NB4 (cell line): Measurements from ENCODE around the gene C14orf119.

Source experiments
- DNase-seq: peaks from one replicate; pipeline ENCODE4 v3.0.0; 2010; ENCODE audit warnings: low read depth
- H3K4me3 ChIP-seq: one replicate; pipeline ENCODE4 v1.5.1; 2011; ENCODE audit warnings: mild to moderate bottlenecking, low read depth, low read length, moderate library complexity
- CTCF ChIP-seq: IDR thresholded peaks from one replicate; pipeline ENCODE4 v1.5.1; 2012; ENCODE audit warnings: low read depth, low read length
- MAX ChIP-seq: IDR thresholded peaks from 2 replicates; pipeline ENCODE4 v1.6.1; 2011; ENCODE audit warnings: low read depth, low read length
- MYC ChIP-seq: IDR thresholded peaks from 2 replicates; pipeline ENCODE4 v1.6.1; 2011; ENCODE audit warnings: low read depth, low read length
- POLR2A ChIP-seq: IDR thresholded peaks from 2 replicates; pipeline ENCODE4 v1.6.1; 2011; ENCODE audit warnings: mild to moderate bottlenecking; ENCODE audit not compliant: insufficient read length; ENCODE audit errors: extremely low read depth

The C14orf119 gene

GRCh38 chr14:23080474-23080873 lies 14.8 kb upstream of the C14orf119 start:
- TF ChIP-seq CTCF, result no peak
- TF ChIP-seq MAX, result no peak
- TF ChIP-seq MYC, result no peak
- no peak for TF ChIP-seq POLR2A
- no peak for DNase-seq
- H3K4me3 ChIP-seq, result no peak overlapping the region

- no peak for DNase-seq
- TF ChIP-seq POLR2A (no peak), MAX (no peak), CTCF (no peak), MYC (no peak)
- no peak overlapping the region for H3K4me3 ChIP-seq
These were observed 9.8 kb upstream of the C14orf119 start for GRCh38 chr14:23085458-23085857.

- H3K4me3 ChIP-seq, result no peak overlapping the region
- no peak for TF ChIP-seq MYC
- no peak for TF ChIP-seq MAX
- no peak for TF ChIP-seq POLR2A
- TF ChIP-seq CTCF, result no peak
- no peak for DNase-seq
These were observed 8.7 kb upstream of the C14orf119 start for GRCh38 chr14:23086565-23086964.

GRCh38 chr14:23089498-23090253 lies 5.6 kb upstream of the C14orf119 start:
- no peak for TF ChIP-seq POLR2A
- TF ChIP-seq MYC, result no peak
- no peak for TF ChIP-seq MAX
- TF ChIP-seq CTCF, result no peak
- no peak for DNase-seq

GRCh38 chr14:23090254-23090636 lies 5.1 kb upstream of the C14orf119 start:
- DNase-seq, result no peak
- H3K4me3 ChIP-seq, result no peak overlapping the region
- TF ChIP-seq MAX (no peak), CTCF (no peak), MYC (no peak), POLR2A (no peak)

More at GRCh38 chr14:23089498-23090253, 5.6 kb upstream of the C14orf119 start:
- no peak overlapping the region for H3K4me3 ChIP-seq
